ENCODE data around the gene CYB5R2.

CYB5R2 gene

GRCh38 chr11:7637447-7638157 lies 35.7 kb downstream of the CYB5R2 start:
- DNase-seq (ENCODE audit: low read depth): peak; percentile 38

- no peak for DNase-seq (ENCODE audit: low read depth)
These were observed 37.0 kb downstream of the CYB5R2 start for GRCh38 chr11:7636350-7636749.

DNA sequence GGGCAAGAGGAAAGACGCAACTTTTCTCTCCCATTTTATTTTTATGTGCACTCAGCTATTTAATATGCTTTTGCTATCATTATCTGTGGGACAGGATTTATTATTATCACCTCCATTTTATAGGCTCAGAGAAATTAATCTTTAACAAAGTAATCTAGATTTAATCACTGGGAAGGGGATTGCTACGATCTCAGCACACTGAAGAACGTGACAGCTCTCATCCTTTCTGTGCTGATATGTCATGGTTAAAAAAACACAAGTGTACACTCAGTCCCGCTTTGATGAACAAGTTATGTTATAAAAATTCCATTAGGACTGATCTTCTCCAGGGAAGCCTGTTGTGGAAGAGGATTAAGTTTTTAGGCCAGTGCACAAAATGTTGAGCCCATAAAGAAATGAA lies 37.6 kb downstream of the CYB5R2 start:
- DNase-seq (ENCODE audit: low read depth): no peak

- no peak for DNase-seq (ENCODE audit: low read depth)
These were observed 38.2 kb downstream of the CYB5R2 start for GRCh38 chr11:7635137-7635536.

DNA sequence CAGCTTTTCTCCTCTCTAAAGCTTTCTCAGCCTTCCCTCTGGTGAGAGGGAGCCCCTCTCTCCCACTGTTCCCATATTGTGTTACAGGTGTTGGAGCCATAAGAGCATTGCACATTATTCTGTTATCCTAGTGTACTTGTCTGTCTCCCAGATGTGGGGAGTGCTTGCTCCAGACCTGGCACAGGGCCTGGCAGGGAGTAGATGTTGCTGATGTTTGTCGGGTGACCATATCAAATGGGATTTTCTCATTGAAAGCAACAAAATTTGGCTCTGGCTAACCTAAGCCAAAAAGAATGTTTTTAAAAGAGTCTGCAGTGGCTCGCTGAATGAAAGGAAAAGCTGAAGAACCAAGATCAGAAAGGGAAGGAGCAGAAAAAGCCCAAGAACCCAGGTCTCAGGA lies 41.1 kb downstream of the CYB5R2 start:
- DNase-seq (ENCODE audit: low read depth): no peak

DNA sequence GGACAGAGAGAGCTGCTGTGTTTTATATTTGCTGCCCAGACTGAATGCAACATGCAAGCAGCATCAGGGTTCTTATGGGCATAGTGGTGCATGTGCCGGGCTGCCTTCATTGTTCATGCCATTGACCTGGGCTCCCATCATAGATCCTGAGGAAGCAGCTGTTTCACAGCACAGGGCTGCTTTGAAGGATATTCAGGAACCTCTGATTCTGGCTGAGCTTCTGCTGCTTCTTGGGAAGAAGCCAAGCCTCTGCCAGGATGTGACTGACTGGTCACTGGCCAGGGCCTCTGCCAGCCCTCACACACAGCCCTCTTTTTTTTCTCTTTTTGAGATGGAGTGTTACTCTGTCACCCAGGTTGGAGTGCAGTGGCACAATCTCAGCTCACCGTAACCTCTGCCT lies 43.3 kb downstream of the CYB5R2 start:
- no peak for DNase-seq (ENCODE audit: low read depth)

GRCh38 chr11:7628660-7629059 lies 44.6 kb downstream of the CYB5R2 start:
- no peak for DNase-seq (ENCODE audit: low read depth)

GRCh38 chr11:7622721-7623120 lies 50.6 kb downstream of the CYB5R2 start:
- DNase-seq (ENCODE audit: low read depth): no peak

- DNase-seq (ENCODE audit: low read depth): no peak
These were observed 51.7 kb downstream of the CYB5R2 start for GRCh38 chr11:7621554-7621953.

DNA sequence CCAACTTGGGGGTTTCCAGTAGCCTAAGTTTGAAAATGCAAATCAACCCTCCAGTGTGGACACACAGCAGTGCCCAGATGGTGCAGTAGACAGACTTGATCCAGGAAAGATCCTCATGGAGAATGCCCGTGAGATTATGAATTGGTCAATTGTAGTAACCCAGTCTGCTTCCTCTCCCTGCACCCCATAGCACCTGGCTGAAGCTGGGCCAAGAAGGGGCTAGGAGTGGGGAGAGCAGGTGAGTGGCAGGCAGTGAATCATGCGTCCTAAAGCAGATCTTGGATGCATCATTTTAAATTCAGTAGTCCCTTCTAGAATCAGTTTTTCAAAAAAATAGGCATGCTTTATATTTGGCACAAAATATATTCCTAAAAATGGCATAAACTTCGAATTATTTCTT lies 52.2 kb downstream of the CYB5R2 start:
- DNase-seq (ENCODE audit: low read depth): no peak

DNA sequence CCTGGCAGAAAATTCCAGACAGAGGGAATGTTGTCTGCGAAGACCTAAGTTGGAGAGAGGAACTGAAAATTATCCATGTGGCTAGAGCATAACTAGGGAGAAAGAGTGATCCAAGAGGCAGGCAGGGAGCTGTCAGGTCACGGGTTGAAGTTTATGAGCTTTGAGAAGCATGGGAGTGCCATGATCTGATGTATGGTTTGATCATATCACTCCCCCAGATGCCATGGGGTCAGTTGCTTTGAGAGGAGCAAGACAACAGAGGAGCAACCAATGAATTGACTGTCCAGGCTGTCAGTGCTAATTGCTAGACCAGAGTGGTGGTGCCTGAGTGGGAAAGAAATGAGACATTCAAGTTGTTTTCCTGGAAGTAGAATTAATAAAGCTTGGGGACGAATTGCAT lies 54.0 kb downstream of the CYB5R2 start:
- no peak for DNase-seq (ENCODE audit: low read depth)

GRCh38 chr11:7617032-7617431 lies 56.3 kb downstream of the CYB5R2 start:
- DNase-seq (ENCODE audit: low read depth): no peak

Data from HS-5 (cell line).